Measurements from ENCODE around the gene SEH1L.
"Not testable (repeated sequence)": the region's sequence is repeated elsewhere in the genome, so short reads cannot be mapped to it uniquely, and the experiment has no call there.

Gene SEH1L, protein sequence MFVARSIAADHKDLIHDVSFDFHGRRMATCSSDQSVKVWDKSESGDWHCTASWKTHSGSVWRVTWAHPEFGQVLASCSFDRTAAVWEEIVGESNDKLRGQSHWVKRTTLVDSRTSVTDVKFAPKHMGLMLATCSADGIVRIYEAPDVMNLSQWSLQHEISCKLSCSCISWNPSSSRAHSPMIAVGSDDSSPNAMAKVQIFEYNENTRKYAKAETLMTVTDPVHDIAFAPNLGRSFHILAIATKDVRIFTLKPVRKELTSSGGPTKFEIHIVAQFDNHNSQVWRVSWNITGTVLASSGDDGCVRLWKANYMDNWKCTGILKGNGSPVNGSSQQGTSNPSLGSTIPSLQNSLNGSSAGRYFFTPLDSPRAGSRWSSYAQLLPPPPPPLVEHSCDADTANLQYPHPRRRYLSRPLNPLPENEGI

DNA sequence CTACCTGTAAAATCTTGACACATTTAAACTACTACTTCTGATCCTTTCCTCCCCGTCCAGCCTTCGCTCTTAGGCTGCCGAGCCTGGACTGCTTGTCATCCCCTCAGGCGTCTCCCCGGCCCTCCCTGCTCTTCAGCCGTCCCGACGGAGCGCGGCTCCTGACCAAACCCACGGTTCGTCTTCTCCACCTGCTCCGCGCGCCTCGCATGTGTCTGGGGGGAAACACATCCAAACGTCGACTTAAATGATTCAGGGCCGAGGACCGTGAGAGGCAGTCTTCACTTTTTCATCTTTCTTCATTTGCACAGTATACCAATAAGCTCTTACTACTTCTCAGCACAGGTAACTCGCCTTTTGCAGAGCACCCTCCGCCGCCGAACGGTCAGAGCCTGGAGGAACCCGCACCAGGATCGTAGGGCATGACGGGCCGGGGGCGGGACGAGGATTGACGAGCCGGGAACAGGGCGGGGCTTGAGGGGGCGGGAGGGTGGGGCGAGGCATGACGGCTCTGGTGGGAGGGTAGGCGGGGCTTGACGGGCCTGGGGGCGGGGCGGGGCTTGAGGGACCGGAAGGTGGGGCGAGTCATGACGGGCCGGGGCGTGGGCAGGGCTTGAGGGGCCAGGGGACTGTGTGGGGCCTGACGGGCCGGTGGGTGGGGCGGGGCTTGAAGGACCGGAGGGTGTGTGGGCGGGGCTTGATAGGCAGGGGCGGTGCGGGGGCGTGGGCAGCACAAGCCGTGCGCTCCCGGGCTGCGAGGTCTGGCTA is at the start of gene SEH1L:
SEH1L (plus strand) TSS at position 727 of the 765 bp plus-strand sequence. CDS start 111 bp downstream, outside the sequence.
- DNase-seq (ENCODE audit: low spot score): peak; percentile 100

DNA sequence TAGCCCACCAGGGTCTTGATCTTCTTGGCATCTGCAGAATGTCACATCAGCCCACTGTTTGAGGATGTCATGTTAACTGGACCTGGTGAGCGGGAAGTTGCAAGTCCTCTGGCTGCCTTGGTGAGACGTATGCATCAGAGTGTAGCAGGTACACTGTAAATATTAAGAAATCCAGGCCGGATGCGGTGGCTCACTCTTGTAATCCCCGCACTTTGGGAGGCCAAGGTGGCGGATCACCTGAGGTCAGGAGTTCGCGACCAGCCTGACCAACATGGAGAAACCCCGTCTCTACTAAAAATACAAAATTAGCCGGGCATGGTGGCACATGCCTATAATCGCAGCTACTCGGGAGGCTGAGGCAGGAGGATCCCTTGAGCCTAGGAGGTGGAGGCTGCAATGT is 46.6 kb upstream of the SEH1L start:
- DNase-seq (ENCODE audit: low spot score): not testable (repeated sequence)

DNA sequence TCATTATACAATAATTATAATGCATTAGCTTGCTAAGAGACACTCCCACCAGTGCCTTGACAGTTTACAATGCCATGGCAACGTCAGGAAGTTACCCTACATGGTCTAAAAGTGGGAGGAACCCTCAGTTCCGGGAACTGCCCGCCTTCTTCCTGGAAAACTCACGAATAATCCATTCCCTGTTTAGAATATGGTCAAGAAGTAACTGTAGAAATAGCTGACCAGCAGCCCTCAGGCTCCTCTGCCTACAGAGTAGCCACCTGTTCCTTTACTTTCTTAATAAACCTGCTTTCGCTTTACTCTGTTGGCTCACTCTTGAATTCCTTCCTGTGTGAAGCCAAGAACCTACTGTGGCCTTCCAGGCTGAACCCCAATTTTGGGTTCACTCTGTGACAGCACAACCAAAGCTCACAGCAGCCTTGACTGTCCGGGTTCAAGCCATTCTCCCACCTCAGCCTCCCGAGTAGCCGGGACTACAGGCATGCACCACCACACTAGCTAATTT is 43.7 kb upstream of the SEH1L start:
- no peak for DNase-seq (ENCODE audit: low spot score)

DNA sequence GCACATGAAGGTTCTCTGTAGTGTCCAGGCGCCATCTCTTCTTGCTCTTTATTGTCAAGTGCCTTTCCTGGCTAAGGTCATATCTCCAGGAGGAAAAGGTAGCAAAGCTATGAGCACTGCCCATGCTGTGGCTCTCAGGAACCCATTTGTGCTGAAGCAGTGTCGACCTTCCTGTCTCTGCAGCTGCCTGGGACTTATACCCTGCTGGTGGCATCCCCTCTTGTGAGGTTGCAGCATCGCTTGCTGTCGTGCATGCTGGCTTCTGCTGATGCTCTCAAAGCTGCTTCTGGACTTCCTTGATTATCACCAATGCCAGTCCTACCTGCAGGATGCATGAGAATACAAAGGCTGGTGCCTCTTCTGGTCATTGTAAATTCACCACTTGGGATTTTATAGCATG is 41.7 kb upstream of the SEH1L start:
- no peak for DNase-seq (ENCODE audit: low spot score)

DNA sequence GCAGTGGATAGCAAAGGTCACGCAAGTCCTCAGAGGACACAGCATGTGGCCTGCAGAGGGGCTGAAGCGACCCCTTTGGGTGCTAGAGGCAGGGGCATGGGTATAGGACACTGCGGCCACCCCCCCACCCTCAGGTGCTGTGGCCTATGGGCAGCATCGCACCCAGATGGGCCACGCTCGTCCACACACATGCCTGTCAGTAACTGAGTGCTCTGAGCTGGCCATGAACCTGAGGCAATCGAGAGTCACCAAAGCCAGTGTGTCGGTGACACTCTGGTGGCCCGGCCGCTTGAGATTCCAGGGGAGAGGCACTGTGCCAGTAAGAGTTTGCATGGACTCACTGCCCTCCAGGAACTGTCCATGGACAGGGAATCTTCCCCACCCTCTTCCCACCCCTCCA is 41.0 kb upstream of the SEH1L start:
- DNase-seq (ENCODE audit: low spot score): no peak

DNA sequence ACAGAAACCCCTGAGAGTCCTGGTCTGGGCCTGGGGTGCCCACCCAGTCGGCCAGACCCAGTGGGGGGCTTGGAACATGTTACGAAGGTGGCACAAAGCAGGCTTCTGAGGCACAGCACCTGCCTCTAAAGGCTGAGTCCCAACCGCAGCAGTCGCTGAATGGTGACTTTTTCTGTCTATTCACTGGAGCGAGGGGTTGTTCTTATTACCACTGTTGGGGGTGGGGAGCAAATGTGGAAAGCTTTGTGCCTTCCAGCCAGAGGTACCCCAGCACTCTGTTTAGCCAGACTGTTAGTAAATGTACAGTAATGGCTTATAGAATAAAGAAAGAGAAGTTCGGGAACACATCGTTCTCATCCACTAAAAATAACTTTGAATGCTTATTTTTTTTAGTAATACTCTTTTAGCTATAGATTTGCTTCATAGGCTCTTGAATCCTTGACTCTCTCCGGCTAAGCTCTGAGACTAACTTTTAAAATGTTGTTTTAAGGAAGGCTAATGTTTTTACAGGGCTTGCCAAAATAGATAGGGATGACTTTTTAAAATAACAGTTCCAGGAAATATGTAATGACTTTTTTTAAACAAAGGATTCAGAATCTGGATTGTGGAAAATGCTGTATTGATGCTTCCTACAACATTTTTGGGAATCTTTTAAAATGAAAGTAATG is 40.4 kb upstream of the SEH1L start:
- no peak for DNase-seq (ENCODE audit: low spot score)

DNA sequence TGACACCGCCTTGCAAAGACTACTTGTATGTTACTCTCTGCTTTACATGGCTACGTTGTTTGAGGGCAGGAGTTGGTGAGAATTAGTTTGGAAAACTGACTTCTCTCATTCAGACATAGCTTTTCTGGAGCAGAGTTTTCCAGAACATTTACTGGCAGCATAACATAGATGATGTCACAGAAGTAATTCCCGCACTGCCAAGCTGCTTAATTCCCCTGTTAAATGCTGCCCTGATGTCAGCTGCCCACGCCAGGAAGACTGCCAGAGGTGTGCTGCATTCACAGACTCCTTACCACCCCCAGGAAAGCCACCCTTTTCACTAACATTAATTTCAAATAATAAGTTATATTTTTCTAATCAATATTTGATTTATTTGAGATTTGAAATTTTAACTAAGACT is 39.1 kb upstream of the SEH1L start:
- DNase-seq (ENCODE audit: low spot score): no peak

DNA sequence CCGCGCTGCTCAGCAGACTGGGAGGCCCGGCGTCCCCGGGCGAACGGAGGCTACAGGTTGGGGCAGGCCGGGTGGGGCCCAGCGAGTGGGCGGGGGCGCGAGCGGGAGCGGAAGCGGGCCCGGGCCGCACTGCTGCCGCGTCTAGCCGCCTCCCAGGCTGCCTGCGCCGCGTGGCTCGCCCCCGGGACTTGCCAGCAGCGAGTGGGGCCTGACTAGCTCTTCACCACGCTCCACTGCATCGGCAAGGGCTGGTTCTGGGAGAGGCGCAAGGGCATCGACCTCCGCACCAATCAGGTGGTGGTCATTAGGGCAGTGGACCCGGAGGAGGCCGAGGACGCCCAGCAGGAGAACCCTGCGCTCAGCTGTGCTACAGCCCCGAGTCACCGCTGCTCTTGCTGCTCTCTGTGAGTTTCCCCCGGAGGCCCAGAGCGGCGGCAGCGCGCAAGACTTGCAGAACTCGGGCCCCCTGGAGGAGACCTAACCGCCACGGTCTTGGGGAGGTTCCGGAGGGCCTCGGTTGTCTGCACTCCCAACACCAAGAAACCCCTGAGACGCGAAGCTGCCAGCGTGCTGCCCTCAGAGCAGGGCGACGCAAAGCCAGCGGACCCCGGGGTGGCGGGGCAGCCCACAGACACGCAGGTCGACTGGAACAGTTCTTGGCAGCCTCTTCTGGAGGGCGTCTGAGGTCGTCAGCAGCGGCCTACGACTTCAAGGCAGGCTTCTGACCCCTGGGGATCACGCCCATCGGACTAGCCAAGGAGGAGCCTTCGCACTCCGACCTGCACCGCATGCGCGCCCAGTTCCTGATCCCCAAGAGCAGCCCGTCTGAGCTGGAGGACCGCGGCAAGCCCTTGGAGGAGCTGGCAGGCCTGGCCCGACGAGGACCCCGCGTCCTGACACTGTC is 36.5 kb upstream of the SEH1L start:
- DNase-seq (ENCODE audit: low spot score): peak; percentile 68

DNA sequence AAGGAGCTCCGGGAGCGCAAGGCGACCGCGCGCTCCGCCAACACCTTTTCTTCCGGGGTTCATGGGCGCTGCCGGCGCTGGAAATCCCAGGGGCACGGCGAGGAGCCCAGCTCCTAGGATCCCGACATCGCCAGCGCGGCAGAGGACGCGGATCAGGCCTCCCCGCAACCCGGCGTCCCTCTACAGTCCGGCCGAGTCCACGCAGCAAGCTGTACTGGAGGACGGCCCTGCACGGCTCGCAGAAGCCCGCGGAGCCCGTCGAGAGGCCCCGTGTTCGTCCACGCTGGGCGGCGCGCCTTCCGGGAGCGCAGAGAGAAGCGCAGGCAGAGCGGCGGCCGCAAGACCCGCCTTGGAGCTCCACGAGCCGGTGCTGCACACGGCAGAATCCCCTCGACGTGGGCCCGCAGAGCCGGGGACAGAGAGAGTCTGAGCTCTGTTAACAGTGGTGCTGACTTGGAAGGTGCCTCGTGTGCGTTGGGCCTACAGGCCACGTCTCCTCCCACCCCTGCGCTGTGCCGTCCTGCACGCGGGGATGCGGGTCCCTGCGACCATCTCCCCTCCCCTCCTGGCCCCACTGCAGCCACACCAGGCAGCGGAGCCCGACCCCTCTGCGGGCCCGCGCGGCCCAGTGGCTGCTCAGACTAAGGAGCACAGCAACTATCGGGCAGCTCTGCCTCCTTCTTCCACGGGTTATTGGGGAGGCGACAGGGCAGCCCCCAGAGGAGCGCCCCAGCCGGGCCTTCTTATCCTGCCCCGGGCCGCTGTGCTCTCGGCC is 35.7 kb upstream of the SEH1L start:
- DNase-seq (ENCODE audit: low spot score): no peak

DNA sequence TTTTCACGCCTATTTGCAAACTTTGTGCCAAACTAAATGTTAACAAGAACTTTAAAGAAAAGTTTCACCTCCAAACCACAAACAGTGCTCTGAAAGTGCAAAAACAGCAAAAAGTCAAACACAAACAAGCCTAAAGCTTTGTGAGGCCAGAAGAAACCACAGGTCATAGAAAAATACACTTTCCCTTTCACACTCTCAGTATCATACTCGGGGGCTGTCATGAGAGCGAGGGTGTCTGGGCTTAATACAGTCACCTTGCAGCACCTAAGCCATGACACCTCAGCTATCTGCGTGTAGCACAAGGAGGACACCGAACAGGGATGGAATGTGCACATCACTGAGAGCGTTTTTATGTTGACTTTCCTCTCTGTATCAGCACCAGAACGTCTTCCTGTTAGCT is 26.6 kb upstream of the SEH1L start:
- DNase-seq (ENCODE audit: low spot score): no peak

DNA sequence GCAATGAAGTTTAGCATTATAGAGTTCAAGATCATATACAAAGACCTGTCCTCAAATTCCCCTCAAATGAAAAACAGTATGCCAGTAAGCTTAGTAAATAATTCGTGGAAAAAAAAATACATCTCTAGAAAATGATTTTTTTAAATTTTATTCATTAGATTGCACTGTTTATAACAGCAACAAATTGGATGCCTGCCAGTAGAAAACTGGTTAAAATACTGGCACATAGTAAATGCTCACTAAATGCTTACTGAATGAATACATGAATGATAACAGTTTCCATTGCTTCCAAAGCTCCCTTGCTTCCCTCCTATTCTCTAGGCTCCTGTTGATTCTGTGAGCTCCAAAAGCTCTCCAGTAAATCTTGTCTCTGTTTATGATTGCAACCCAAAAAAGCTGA is 25.5 kb upstream of the SEH1L start:
- no peak for DNase-seq (ENCODE audit: low spot score)

DNA sequence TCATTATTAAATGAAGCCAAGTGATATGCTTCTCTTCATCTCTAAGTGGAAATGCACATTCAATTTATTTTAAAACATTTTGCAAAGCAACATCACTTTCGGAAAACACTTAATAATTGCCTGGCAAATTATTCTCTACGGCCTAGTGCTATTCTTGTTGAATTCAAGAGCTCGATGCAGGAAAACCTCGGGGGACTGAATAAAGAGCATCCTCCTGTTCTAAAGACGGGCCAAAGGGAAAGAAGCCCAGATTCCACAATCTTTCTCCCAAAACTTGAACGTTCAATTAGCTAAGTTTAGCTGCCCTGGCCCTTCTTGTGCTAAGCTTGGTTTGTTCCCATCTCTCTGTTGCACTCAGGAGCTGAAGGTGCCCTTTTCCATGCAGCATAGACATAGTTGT is 23.2 kb upstream of the SEH1L start:
- no peak for DNase-seq (ENCODE audit: low spot score)

DNA sequence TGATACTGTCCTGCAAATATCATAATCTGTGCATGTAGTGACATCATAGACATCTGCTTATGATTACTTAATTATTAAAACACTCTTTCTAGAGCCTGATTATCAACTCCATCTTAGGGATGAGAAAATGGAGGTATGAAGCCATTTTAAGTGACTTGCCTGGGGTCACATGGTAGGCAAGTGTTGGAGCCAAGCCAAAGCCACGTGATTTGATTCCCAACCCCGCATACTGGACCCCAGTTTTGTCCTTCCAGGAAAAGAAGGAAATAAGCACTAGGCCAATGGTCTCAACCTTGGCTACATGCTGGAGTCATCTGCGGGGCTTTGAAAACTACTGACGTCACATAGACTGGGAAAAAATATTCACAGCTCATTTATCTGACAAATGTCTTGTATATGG is 19.6 kb upstream of the SEH1L start:
- no peak for DNase-seq (ENCODE audit: low spot score)

DNA sequence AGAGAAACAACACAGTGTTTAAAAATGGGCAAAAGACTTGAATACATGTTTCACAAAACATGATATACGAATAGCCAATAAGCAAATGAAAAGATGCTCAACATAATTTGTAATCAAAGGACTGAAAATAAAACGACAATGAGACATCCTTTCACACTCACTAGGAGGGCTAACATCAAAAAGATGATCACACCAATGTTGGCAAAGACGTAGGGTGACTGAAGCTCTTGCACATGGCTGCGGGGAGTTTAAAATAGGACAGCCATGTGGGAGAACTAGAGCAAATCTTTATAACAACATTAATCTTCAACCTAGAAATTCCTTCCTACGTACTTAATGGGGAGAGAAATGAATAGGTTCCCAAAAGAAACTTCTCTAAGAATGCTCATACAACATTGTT is 19.2 kb upstream of the SEH1L start:
- DNase-seq (ENCODE audit: low spot score): no peak

DNA sequence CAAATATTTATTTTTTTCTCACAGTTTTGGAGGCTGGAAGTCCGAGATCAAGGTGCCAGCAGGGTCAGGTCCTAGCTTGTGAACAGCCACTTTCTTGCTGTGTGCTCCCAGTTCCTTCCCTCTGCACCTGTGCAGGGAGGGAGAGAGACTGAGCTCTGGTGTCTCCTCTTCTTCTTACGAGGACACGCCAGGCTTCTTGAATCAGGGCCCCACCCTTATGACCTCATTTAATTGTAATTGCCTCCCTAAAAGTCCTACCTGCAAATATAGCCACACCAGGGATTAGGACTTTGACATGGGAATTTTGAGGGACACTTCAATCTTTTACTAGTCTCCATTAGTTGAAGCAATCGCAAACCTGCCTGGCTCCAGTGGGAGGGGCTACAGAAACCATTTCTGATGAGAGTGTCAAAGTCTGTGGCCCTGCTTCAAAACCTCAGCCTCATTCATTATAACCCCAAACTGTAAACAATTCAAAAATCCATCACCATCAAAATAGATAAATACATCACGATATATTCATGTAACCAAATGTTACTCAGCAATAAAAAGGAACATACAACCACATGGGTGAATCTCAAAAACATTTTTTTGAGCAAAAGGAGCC is 18.2 kb upstream of the SEH1L start:
- DNase-seq (ENCODE audit: low spot score): no peak

DNA sequence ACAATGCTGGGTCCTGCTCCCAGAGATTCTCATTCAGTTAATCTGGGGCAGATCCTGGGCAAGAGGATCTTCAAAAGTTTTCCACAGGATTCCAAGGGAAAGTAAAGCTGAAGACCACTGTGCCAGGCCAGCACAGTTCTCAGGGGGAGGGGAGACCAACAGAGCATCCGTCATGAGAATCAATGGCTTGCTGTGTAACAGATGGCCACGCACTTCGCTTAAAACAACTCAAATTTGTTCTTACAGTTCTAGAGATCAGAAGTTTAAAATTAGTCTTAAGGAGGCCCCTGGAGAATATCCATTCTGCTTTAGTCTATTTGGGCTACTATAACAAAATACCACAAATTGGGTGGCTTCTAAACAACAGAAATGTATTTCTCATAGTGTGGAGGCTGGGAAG is 17.4 kb upstream of the SEH1L start:
- DNase-seq (ENCODE audit: low spot score): no peak

DNA sequence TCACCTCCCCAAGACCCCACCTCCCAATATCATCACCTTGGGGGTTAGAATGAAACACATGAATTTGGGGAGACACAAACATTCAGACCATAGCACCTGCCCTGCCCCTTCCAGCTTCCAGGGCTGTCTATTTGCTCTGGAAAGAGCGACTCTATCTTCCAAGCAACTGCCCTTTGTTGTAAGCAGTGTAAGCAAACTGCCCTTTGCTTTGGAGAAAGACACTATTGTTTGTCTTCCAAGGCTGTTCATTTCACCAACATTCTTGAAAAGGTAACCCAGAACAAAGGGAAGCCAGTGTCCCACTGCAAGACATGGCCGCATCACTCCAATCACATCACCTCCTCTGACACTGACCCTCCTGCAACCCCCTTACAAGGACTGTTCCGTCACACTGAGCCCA is 16.9 kb upstream of the SEH1L start:
- DNase-seq (ENCODE audit: low spot score): no peak

DNA sequence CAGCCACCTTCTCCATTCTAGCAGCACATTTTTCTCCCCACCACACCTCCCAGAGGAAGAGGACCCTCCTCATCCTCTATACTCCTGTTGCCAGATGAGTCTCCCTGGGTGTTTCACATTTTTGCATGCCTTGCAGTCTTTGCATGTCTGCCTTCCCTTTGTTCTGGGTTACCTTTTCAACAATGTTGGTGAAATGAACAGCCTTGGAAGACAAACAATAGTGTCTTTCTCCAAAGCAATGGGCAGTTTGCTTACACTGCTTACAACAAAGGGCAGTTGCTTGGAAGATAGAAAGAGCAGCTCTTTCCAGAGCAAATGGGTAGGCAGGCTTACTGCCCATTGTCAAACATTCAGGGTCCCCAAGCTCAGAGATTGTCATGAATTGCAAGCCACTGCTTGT is 14.5 kb upstream of the SEH1L start:
- DNase-seq (ENCODE audit: low spot score): no peak

DNA sequence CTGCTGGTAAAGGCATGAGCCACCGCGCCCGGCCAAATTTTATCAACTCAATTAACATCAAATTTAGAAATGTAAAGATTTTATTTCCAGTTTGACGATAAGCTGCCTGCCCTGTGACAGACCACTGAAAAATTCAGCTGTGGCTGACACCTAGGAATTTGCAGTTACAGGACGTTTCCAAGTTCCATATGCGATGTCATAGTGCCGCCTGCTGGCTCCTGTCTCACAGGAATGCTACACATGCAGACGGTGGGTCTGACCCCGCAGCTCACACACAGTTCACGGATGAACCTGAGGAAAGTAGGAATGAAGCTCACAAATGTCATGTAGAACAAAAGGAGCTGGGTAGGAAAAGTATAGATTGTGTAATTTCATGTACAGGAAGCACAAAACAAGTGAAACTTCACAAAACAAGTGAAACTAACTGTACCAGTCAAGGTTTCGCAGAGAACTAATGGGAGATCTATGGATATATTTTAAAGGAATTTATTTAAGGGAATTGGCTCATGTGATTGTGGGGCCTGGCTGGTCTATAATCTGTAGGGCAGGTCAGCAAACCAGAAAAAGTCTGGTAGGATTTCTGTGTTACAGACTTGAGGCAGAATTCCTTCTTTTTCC is 13.2 kb upstream of the SEH1L start:
- DNase-seq (ENCODE audit: low spot score): peak; percentile 84

DNA sequence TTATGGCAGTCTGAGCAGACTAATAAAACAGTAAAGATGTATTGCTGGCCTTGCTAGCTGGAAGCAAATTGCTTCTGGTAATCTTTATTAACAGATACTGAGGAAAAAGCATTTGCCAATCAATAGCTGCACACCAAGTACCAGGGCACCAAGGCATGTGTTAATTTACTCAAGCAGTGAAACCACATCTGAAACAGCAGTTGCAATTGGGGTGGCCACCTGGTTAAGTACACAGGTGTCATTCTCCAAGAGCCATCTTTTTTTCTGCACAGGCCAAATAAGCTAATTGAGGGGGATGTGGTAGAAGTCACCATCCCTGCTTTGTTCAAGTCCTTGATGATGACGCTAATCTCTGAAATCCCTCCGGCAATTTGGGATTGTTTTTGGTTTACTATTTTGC is 8.6 kb upstream of the SEH1L start:
- no peak for DNase-seq (ENCODE audit: low spot score)

Data from left forelimb (tissue), 1 donor.